Kidney epithelial cell (primary cell): ENCODE data around the gene RASAL2. TPM values are rescaled to one million over a fixed set of nuclear protein-coding genes. Genes with fewer than 3 reads are reported as not detected.

Experiments used
- DNase-seq: peaks from one replicate; pipeline ENCODE4 v3.0.0-alpha.2; 2010; ENCODE audit warnings: low read depth
- H3K27me3 ChIP-seq: 2 replicates; pipeline ENCODE4 v1.6.0; 2011; ENCODE audit warnings: low read length; ENCODE audit not compliant: control insufficient read depth, insufficient read depth
- H3K36me3 ChIP-seq: 2 replicates; pipeline ENCODE4 v1.5.1; 2011; ENCODE audit warnings: low read length; ENCODE audit not compliant: control insufficient read depth, insufficient read depth
- H3K4me3 ChIP-seq: 2 replicates; pipeline ENCODE4 v1.5.1; 2011; ENCODE audit warnings: low read depth, mild to moderate bottlenecking, control low read depth, low read length
- CTCF ChIP-seq: IDR thresholded peaks from 2 replicates; pipeline ENCODE4 v1.5.1; 2011; ENCODE audit warnings: mild to moderate bottlenecking, moderate library complexity, low read length, control low read depth, inconsistent platforms; ENCODE audit not compliant: insufficient read depth, poor library complexity, severe bottlenecking
- total RNA-seq: library from RNA; depleted of rRNA; stranded (reverse); fragments of >200 nt; gene quantifications from 2 replicates; pipeline ENCODE4 v1.2.3, GENCODE V29; 2015

The RASAL2 gene
- total RNA-seq, 1 donor from 2014 or later, result 18.3 TPM

- DNase-seq, result no peak
- no peak for TF ChIP-seq CTCF
- H3K4me3 ChIP-seq, result no peak overlapping the region
- no peaks in the 10 kb centered on the region for H3K27me3 ChIP-seq
- no peaks in the 10 kb centered on the region for H3K36me3 ChIP-seq
Measured at GRCh38 chr1:178399177-178399728, 305.3 kb downstream of the RASAL2 start.

- Histone ChIP-seq H3K4me3 (no peak overlapping the region), H3K27me3 (no peaks in the 10 kb centered on the region), H3K36me3 (no peaks in the 10 kb centered on the region)
- no peak for DNase-seq
- no peak for TF ChIP-seq CTCF
Measured at GRCh38 chr1:178405137-178405536, 311.2 kb downstream of the RASAL2 start.

GRCh38 chr1:178407215-178407614 is 313.3 kb downstream of the RASAL2 start:
- no peak overlapping the region for H3K4me3 ChIP-seq
- H3K36me3 ChIP-seq, result no peaks in the 10 kb centered on the region
- no peak for DNase-seq
- TF ChIP-seq CTCF, result no peak
- no peaks in the 10 kb centered on the region for H3K27me3 ChIP-seq

- no peak for TF ChIP-seq CTCF
- no peak for DNase-seq
- Histone ChIP-seq H3K4me3 (no peak overlapping the region), H3K36me3 (no peaks in the 10 kb centered on the region), H3K27me3 (no peaks in the 10 kb centered on the region)
Measured at GRCh38 chr1:178407655-178408054, 313.8 kb downstream of the RASAL2 start.

- H3K4me3 ChIP-seq, result no peak overlapping the region
- no peaks in the 10 kb centered on the region for H3K36me3 ChIP-seq
- no peak for DNase-seq
- TF ChIP-seq CTCF, result no peak
- H3K27me3 ChIP-seq, result no peaks in the 10 kb centered on the region
Measured at GRCh38 chr1:178408871-178409270, 315.0 kb downstream of the RASAL2 start.

- H3K27me3 ChIP-seq, result no peaks in the 10 kb centered on the region
- DNase-seq, result no peak
- no peak overlapping the region for H3K4me3 ChIP-seq
- no peak for TF ChIP-seq CTCF
- H3K36me3 ChIP-seq, result no peaks in the 10 kb centered on the region
Measured at GRCh38 chr1:178409541-178409940, 315.6 kb downstream of the RASAL2 start.
